Measurements from ENCODE around the gene TMEM42. TPM values are rescaled to one million over a fixed set of nuclear protein-coding genes. Genes with fewer than 3 reads are reported as not detected.
A peak's percentile ranks its signal among the peaks of the same experiment; 100 is the strongest.

TMEM42 gene
- total RNA-seq, 2 experiments from 2014 or later, result 6.9 to 7.7 TPM

DNA sequence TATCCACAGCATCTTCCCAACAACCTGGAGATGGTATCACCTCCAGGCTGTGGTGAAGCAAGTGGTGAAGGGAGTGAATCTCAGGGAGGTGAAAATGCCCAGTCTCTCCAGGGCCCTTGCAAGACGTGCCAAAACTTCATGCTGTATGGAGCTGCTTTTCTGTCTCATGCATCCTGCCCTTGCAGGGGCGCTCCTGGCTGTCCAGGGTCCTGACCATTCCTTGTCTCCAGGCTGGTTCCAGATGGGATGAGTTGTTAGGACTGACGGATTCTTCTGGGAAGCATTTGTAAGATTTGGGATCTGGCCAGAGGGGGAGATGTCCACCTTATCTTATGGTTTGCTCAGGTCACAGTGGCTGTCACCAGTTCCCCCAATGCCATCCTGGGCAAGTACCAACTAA, 28.5 kb downstream of the TMEM42 start:
- H3K4me3 Mint-ChIP-seq, result no peak overlapping the region
- no peak for DNase-seq
- H3K4me1 Mint-ChIP-seq, result no peaks in the 10 kb centered on the region
- H3K27ac Mint-ChIP-seq, result no peak overlapping the region
- H3K9me3 Mint-ChIP-seq, result no peaks in the 10 kb centered on the region
- no peaks in the 10 kb centered on the region for H3K36me3 Mint-ChIP-seq
- H3K27me3 Mint-ChIP-seq, result peaks cover 4% of the 10 kb centered on the region

DNA sequence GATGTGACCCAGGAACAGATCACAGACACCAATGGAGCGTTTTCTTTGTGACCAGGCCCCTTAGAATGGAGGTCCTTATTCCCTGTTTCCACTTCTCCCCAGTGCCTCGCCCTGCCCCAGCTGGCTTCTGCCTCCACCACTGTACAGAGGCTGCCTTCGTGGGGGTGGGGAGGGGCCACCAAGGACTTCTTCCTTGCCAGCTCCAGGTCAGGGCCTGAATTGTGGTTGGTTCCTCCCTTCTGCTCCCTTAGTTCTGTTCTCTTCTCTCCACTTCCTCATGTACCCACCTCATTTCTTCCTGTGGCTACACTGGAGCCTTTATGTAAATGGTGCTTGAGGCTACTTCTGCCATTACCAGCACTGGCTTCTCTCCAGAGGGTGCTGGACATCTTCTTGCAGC, 29.1 kb downstream of the TMEM42 start:
- Mint-ChIP-seq H3K36me3 (no peaks in the 10 kb centered on the region), H3K27ac (no peak overlapping the region), H3K4me3 (no peak overlapping the region), H3K27me3 (peaks cover 4% of the 10 kb centered on the region), H3K4me1 (no peaks in the 10 kb centered on the region), H3K9me3 (no peaks in the 10 kb centered on the region)
- DNase-seq, result no peak

GRCh38 chr3:44892689-44893088, 31.0 kb downstream of the TMEM42 start:
- Mint-ChIP-seq H3K9me3 (no peaks in the 10 kb centered on the region), H3K4me3 (no peak overlapping the region), H3K36me3 (no peaks in the 10 kb centered on the region), H3K4me1 (no peaks in the 10 kb centered on the region), H3K27me3 (no peaks in the 10 kb centered on the region), H3K27ac (no peak overlapping the region)
- no peak for DNase-seq

- no peaks in the 10 kb centered on the region for H3K4me1 Mint-ChIP-seq
- no peak overlapping the region for H3K4me3 Mint-ChIP-seq
- H3K36me3 Mint-ChIP-seq, result no peaks in the 10 kb centered on the region
- no peak for DNase-seq
- H3K9me3 Mint-ChIP-seq, result no peaks in the 10 kb centered on the region
- H3K27ac Mint-ChIP-seq, result no peak overlapping the region
- H3K27me3 Mint-ChIP-seq, result no peaks in the 10 kb centered on the region
Measured at GRCh38 chr3:44893097-44893496, 31.4 kb downstream of the TMEM42 start.

- no peak overlapping the region for H3K4me3 Mint-ChIP-seq
- no peaks in the 10 kb centered on the region for H3K36me3 Mint-ChIP-seq
- no peaks in the 10 kb centered on the region for H3K27me3 Mint-ChIP-seq
Measured at GRCh38 chr3:44894485-44894884, 32.8 kb downstream of the TMEM42 start.

GRCh38 chr3:44896440-44896839, 34.7 kb downstream of the TMEM42 start:
- Mint-ChIP-seq H3K36me3 (no peaks in the 10 kb centered on the region), H3K27ac (no peak overlapping the region), H3K4me3 (no peak overlapping the region), H3K27me3 (peaks cover 8% of the 10 kb centered on the region), H3K9me3 (no peaks in the 10 kb centered on the region), H3K4me1 (no peaks in the 10 kb centered on the region)
- DNase-seq, result no peak

More at GRCh38 chr3:44894485-44894884, 32.8 kb downstream of the TMEM42 start:
- Mint-ChIP-seq H3K4me1 (no peaks in the 10 kb centered on the region), H3K27ac (no peak overlapping the region), H3K9me3 (no peaks in the 10 kb centered on the region)
- DNase-seq, result no peak

GRCh38 chr3:44899683-44900367, 38.1 kb downstream of the TMEM42 start:
- Mint-ChIP-seq H3K4me1 (no peaks in the 10 kb centered on the region), H3K36me3 (no peaks in the 10 kb centered on the region), H3K9me3 (no peaks in the 10 kb centered on the region), H3K4me3 (no peak overlapping the region), H3K27me3 (peaks cover 15% of the 10 kb centered on the region), H3K27ac (no peak overlapping the region)
- DNase-seq, result no peak

DNA sequence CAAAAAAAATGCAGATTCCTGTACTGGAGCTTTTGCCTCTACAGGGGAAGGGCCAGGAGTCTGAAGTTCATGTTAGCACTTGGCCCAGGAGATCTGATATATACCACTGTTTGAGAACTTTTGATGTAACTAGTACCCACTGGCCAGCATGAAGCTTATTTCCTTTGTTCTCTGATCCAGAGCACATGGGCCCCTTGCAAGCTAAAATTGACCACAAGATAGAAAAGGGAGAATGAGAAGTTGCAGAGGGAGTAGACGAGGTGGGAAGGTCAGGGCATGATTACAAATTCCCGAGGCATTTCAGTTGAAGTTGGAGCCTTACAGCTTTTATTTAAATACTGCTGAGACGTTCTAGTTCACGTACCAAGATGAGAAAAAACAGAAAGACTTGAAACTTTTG, 40.9 kb downstream of the TMEM42 start:
- DNase-seq, result no peak
- no peaks in the 10 kb centered on the region for H3K9me3 Mint-ChIP-seq
- no peaks in the 10 kb centered on the region for H3K4me1 Mint-ChIP-seq
- H3K36me3 Mint-ChIP-seq, result no peaks in the 10 kb centered on the region
- no peak overlapping the region for H3K27ac Mint-ChIP-seq
- H3K27me3 Mint-ChIP-seq, result peaks cover 15% of the 10 kb centered on the region
- H3K4me3 Mint-ChIP-seq, result no peak overlapping the region

DNA sequence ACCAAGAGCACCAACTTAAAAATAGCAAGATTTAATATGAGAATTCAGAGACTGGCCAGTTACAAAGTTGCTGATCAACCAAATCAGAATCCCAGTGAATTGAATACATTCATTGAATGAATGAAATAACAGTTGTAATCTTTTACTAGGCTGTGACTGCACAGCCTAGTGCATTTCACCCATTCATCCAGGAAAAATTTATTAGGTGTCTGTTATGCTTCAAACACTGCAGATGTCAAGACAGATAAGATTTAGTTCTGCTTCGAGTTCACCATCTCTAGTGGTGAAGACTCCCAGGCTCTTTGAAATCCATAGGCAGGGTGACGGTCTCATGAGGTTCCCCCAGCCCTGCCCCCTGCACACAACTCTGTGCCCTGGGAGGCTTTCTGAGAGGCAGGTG, 41.6 kb downstream of the TMEM42 start:
- Mint-ChIP-seq H3K27me3 (peaks cover 22% of the 10 kb centered on the region), H3K9me3 (no peaks in the 10 kb centered on the region), H3K36me3 (no peaks in the 10 kb centered on the region), H3K27ac (no peak overlapping the region), H3K4me1 (no peaks in the 10 kb centered on the region), H3K4me3 (no peak overlapping the region)
- no peak for DNase-seq

- no peak overlapping the region for H3K27ac Mint-ChIP-seq
- DNase-seq, result no peak
- H3K36me3 Mint-ChIP-seq, result no peaks in the 10 kb centered on the region
- H3K4me1 Mint-ChIP-seq, result no peaks in the 10 kb centered on the region
- no peak overlapping the region for H3K4me3 Mint-ChIP-seq
- H3K9me3 Mint-ChIP-seq, result no peaks in the 10 kb centered on the region
- peaks cover 22% of the 10 kb centered on the region for H3K27me3 Mint-ChIP-seq
Measured at GRCh38 chr3:44903751-44904150, 42.0 kb downstream of the TMEM42 start.

DNA sequence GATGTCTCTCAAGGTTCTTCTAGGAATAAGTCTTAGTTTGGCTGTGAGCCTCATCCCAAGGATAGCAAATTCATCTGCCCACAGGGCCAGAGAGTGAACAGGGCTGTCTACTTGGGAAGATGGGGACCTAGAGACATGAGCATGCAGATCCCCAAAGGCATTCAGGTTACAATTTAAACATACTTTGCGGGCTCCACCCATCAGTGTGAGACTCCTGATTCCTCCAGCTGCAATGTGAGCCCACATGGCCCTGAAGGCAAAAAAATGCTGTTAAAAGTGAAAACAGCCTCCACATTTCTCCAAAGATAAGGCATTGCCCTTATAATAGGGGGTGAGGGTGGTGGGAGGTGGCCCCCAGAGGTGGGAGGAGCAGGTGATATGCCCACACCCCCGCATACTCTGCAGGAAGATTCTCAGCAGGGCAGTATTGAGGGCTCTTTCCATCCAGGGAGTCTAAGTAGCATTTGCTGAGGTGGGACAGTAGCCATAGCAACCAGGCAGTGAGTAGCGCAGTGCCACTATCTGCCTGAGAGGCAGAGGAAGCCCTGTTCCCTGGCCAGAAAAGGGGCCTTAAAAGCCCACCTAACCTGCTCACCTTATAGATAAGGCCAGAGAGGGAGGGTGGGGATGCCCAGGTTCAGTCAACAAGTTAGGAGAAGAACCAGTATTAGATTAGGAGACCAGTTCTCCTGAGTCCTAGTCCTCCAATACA, 43.9 kb downstream of the TMEM42 start:
- no peak overlapping the region for H3K27ac Mint-ChIP-seq
- peaks cover 2% of the 10 kb centered on the region for H3K9me3 Mint-ChIP-seq
- peaks cover 31% of the 10 kb centered on the region for H3K27me3 Mint-ChIP-seq
- H3K36me3 Mint-ChIP-seq, result no peaks in the 10 kb centered on the region
- no peak overlapping the region for H3K4me3 Mint-ChIP-seq
- H3K4me1 Mint-ChIP-seq, result no peaks in the 10 kb centered on the region
- no peak for DNase-seq

DNA sequence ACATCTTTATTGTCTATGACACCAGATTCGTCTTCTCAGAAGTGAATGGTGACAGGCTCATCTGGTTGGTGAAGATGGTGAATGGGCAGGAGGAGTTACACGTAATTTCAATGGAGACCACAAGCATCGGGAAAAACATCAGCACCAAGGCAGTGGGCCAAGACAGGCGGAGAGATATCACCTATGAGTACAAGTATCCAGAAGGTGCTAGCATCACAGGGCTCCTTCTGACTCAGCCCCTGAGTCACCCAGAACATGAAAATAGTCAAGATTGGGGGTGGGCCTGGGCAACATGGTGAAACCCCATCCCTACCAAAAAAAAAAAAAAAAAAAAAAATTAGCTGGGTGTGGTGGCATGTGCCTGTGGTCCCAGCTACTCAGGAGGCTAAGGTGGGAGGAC, 45.3 kb downstream of the TMEM42 start:
- H3K27ac Mint-ChIP-seq, result no peak overlapping the region
- no peaks in the 10 kb centered on the region for H3K4me1 Mint-ChIP-seq
- no peak overlapping the region for H3K4me3 Mint-ChIP-seq
- H3K36me3 Mint-ChIP-seq, result no peaks in the 10 kb centered on the region
- peaks cover 2% of the 10 kb centered on the region for H3K9me3 Mint-ChIP-seq
- peaks cover 30% of the 10 kb centered on the region for H3K27me3 Mint-ChIP-seq
- no peak for DNase-seq

- H3K27me3 Mint-ChIP-seq, result peaks cover 30% of the 10 kb centered on the region
- no peaks in the 10 kb centered on the region for H3K4me1 Mint-ChIP-seq
- no peak overlapping the region for H3K27ac Mint-ChIP-seq
- no peak overlapping the region for H3K4me3 Mint-ChIP-seq
- peaks cover 2% of the 10 kb centered on the region for H3K9me3 Mint-ChIP-seq
- DNase-seq, result no peak
- no peaks in the 10 kb centered on the region for H3K36me3 Mint-ChIP-seq
Measured at GRCh38 chr3:44907612-44908011, 45.9 kb downstream of the TMEM42 start.

GRCh38 chr3:44909063-44909462, 47.4 kb downstream of the TMEM42 start:
- H3K36me3 Mint-ChIP-seq, result no peaks in the 10 kb centered on the region
- H3K27me3 Mint-ChIP-seq, result peaks cover 23% of the 10 kb centered on the region
- H3K27ac Mint-ChIP-seq, result no peak overlapping the region
- peaks cover 2% of the 10 kb centered on the region for H3K9me3 Mint-ChIP-seq
- H3K4me1 Mint-ChIP-seq, result no peaks in the 10 kb centered on the region
- no peak overlapping the region for H3K4me3 Mint-ChIP-seq
- DNase-seq, result no peak

DNA sequence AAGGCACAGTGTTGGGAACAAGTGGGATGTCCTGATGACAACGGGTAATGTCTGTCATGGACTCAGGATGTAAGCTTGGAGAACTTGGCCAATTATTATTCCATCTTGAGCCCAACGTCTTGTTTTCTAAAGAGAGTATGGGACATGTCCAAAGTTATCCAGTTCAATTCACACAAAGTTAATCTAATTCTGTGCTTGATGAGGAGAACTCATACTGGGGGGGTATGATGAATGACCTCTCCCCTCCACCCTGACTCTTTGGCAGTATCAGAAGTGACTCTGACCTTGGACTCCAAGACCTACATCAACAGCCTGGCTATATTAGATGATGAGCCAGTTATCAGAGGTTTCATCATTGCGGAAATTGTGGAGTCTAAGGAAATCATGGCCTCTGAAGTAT, 49.0 kb downstream of the TMEM42 start:
- no peaks in the 10 kb centered on the region for H3K36me3 Mint-ChIP-seq
- H3K4me3 Mint-ChIP-seq, result no peak overlapping the region
- no peak for DNase-seq
- H3K27me3 Mint-ChIP-seq, result peaks cover 23% of the 10 kb centered on the region
- no peak overlapping the region for H3K27ac Mint-ChIP-seq
- H3K9me3 Mint-ChIP-seq, result peaks cover 2% of the 10 kb centered on the region
- no peaks in the 10 kb centered on the region for H3K4me1 Mint-ChIP-seq

GRCh38 chr3:44913868-44914468, 52.3 kb downstream of the TMEM42 start:
- H3K27ac Mint-ChIP-seq, result no peak overlapping the region
- H3K36me3 Mint-ChIP-seq, result no peaks in the 10 kb centered on the region
- peaks cover 2% of the 10 kb centered on the region for H3K9me3 Mint-ChIP-seq

More at GRCh38 chr3:44913868-44914468, 52.3 kb downstream of the TMEM42 start:
- peak; percentile 57 for DNase-seq
- H3K27me3 Mint-ChIP-seq, result peaks cover 14% of the 10 kb centered on the region
- no peak overlapping the region for H3K4me3 Mint-ChIP-seq
- H3K4me1 Mint-ChIP-seq, result no peaks in the 10 kb centered on the region

All from activated naive CD8-positive, alpha-beta T cell treated with anti-CD3 and anti-CD28 coated beads for 36 hours (primary cell).